SU-DHL-6 (cell line): ENCODE results near the gene ATP6V1B1.

Source experiments
- H2AFZ ChIP-seq: fragments of 200-600 bp; sonication (generic); 2 replicates; pipeline ENCODE4 v1.6.1; 2014; ENCODE audit warnings: low read depth, mild to moderate bottlenecking, moderate library complexity, mixed read lengths, antibody characterized with exemption, low read length; ENCODE audit not compliant: severe bottlenecking
- H3F3A ChIP-seq: fragments of 200-600 bp; shearing (Covaris generic); 2 replicates; pipeline ENCODE4 v1.6.0; 2016; ENCODE audit warnings: antibody characterized with exemption, mild to moderate bottlenecking; ENCODE audit not compliant: insufficient read depth
- H3K27ac ChIP-seq: fragments of 200-600 bp; sonication (generic); 2 replicates; pipeline ENCODE4 v1.5.1; 2016; ENCODE audit warnings: low read depth, mild to moderate bottlenecking, low read length, moderate library complexity, mixed read lengths
- H3K27me3 ChIP-seq: fragments of 200-600 bp; sonication (generic), shearing (Covaris generic); 2 replicates; pipeline ENCODE4 v1.6.0; 2014; ENCODE audit warnings: mild to moderate bottlenecking, low read length
- H3K36me3 ChIP-seq: fragments of 200-600 bp; sonication (generic); 2 replicates; pipeline ENCODE4 v1.6.1; 2014; ENCODE audit warnings: mild to moderate bottlenecking, low read length, mixed read lengths
- H3K4me2 ChIP-seq: fragments of 300-600, 200-600 bp; shearing (Covaris generic), sonication (generic); 2 replicates; pipeline ENCODE4 v1.6.0; 2014; ENCODE audit warnings: low read length, low read depth, mild to moderate bottlenecking; ENCODE audit not compliant: poor library complexity, severe bottlenecking
- H3K4me3 ChIP-seq: fragments of 200-600 bp; sonication (generic); 2 replicates; pipeline ENCODE4 v1.5.1; 2014; ENCODE audit warnings: antibody characterized with exemption, low read length, mild to moderate bottlenecking, mixed read lengths; ENCODE audit not compliant: insufficient read depth, poor library complexity, severe bottlenecking
- H3K79me2 ChIP-seq: fragments of 200-600 bp; sonication (generic); 2 replicates; pipeline ENCODE4 v1.6.1; 2014; ENCODE audit warnings: mild to moderate bottlenecking, low read length, moderate library complexity; ENCODE audit not compliant: insufficient read depth
- H3K9ac ChIP-seq: fragments of 200-600 bp; sonication (generic); 2 replicates; pipeline ENCODE4 v1.7.0; 2014; ENCODE audit warnings: mild to moderate bottlenecking, low read length
- H3K9me2 ChIP-seq: fragments of 200-600 bp; sonication (generic); replicated peaks from 2 replicates; pipeline ENCODE4 v1.6.1; 2014; ENCODE audit warnings: low read length; ENCODE audit not compliant: insufficient read depth
- H3K9me3 ChIP-seq: fragments of 200-600 bp; sonication (generic); 2 replicates; pipeline ENCODE4 v1.6.1; 2014; ENCODE audit warnings: low read length, mixed read lengths; ENCODE audit not compliant: insufficient read depth
- H4K20me1 ChIP-seq: fragments of 200-600 bp; sonication (generic); 2 replicates; pipeline ENCODE4 v1.6.1; 2014; ENCODE audit warnings: low read depth, mild to moderate bottlenecking, antibody characterized with exemption, low read length, moderate library complexity, mixed read lengths
- EZH2phosphoT487 ChIP-seq: fragments of 200-600 bp; sonication (generic), shearing (Covaris generic); conservative IDR thresholded peaks from 2 replicates; pipeline ENCODE4 v1.6.1; 2018; ENCODE audit warnings: mild to moderate bottlenecking, antibody characterized with exemption, low read length, moderate library complexity, mixed read lengths
- TF ChIP-seq, protein P1 (sequence below): fragments of 200-600 bp; sonication (generic); IDR thresholded peaks from one replicate; pipeline ENCODE4 v1.5.1; 2017; ENCODE audit warnings: antibody characterized with exemption, mild to moderate bottlenecking, low read length, moderate library complexity; ENCODE audit not compliant: insufficient read depth, poor library complexity, severe bottlenecking

Gene ATP6V1B1

DNA sequence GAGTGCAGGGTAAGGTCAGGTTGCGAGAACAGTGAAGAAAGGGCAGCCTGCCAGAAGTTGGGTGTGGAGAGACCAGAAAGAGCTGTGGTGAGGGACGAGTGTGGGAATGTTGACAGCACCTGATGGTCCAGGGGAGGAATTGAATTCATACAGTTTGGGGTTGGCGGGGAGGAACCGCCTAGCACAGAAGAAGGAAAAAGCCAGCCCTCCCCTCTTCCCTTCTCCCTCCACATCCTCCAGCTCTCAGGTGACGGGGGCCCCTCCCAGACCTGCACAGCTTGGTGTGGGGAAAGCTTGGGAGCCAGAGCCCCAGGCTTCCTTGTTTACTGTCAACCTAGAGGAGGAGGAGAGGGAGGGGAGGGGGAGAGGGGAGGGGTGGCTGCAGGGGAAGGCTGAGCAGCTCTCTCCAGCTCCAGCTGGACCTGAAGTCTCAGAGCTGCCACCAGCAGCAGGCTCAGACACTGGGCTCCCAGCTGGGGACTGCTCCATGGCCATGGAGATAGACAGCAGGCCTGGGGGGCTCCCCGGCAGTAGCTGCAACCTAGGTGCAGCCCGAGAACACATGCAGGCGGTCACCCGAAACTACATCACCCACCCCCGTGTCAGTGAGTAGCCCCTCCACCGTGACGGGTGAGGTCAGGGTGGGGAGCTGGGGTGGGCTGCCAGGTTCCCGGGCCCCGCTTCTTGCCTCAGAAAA is at the start of gene ATP6V1B1:
Gene ATP6V1B1 (plus strand): TSS at position 433 of the 697 bp plus-strand sequence. CDS start 55 bp downstream, at position 488.
- Histone ChIP-seq H3K9ac (no peak within 1 kb of the TSS), H3K4me3 (no peak within 1 kb of the TSS), H3K27me3 (no peaks in the 10 kb centered on the region), H3K9me2 (no peaks in the 10 kb centered on the region), H3K79me2 (no peaks in the 10 kb centered on the region), H4K20me1 (no peaks in the 10 kb centered on the region), H3K4me2 (no peak within 1 kb of the TSS), H3F3A (no peaks in the 10 kb centered on the region), H3K36me3 (no peaks in the 10 kb centered on the region), H2AFZ (no peak within 1 kb of the TSS), H3K9me3 (no peaks in the 10 kb centered on the region), H3K27ac (no peak within 1 kb of the TSS)
- TF ChIP-seq EZH2phosphoT487: no peak
- TF ChIP-seq, protein P1, sequence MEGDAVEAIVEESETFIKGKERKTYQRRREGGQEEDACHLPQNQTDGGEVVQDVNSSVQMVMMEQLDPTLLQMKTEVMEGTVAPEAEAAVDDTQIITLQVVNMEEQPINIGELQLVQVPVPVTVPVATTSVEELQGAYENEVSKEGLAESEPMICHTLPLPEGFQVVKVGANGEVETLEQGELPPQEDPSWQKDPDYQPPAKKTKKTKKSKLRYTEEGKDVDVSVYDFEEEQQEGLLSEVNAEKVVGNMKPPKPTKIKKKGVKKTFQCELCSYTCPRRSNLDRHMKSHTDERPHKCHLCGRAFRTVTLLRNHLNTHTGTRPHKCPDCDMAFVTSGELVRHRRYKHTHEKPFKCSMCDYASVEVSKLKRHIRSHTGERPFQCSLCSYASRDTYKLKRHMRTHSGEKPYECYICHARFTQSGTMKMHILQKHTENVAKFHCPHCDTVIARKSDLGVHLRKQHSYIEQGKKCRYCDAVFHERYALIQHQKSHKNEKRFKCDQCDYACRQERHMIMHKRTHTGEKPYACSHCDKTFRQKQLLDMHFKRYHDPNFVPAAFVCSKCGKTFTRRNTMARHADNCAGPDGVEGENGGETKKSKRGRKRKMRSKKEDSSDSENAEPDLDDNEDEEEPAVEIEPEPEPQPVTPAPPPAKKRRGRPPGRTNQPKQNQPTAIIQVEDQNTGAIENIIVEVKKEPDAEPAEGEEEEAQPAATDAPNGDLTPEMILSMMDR: no peak

GRCh38 chr2:70886541-70886987 is 49.1 kb upstream of the ATP6V1B1 start:
- H3K9ac ChIP-seq: no peak overlapping the region
- H3K79me2 ChIP-seq: no peaks in the 10 kb centered on the region
- no peak overlapping the region for H3K27ac ChIP-seq
- no peaks in the 10 kb centered on the region for H3K9me2 ChIP-seq
- no peak overlapping the region for H2AFZ ChIP-seq
- H3K4me3 ChIP-seq: no peak overlapping the region
- H3K36me3 ChIP-seq: no peaks in the 10 kb centered on the region
- H3K9me3 ChIP-seq: no peaks in the 10 kb centered on the region
- TF ChIP-seq, protein P1: no peak
- TF ChIP-seq EZH2phosphoT487: no peak
- no peak overlapping the region for H3K4me2 ChIP-seq
- H4K20me1 ChIP-seq: no peaks in the 10 kb centered on the region
- no peaks in the 10 kb centered on the region for H3K27me3 ChIP-seq
- H3F3A ChIP-seq: no peaks in the 10 kb centered on the region

- TF ChIP-seq EZH2phosphoT487: no peak
- TF ChIP-seq, protein P1: no peak
- no peak overlapping the region for H3K4me2 ChIP-seq
- no peaks in the 10 kb centered on the region for H3K9me3 ChIP-seq
- no peak overlapping the region for H3K9ac ChIP-seq
- H3K27ac ChIP-seq: no peak overlapping the region
- no peaks in the 10 kb centered on the region for H3K36me3 ChIP-seq
- H3K27me3 ChIP-seq: no peaks in the 10 kb centered on the region
- no peaks in the 10 kb centered on the region for H3K79me2 ChIP-seq
- no peak overlapping the region for H3K4me3 ChIP-seq
- no peak overlapping the region for H2AFZ ChIP-seq
- H3F3A ChIP-seq: no peaks in the 10 kb centered on the region
- no peaks in the 10 kb centered on the region for H3K9me2 ChIP-seq
- no peaks in the 10 kb centered on the region for H4K20me1 ChIP-seq
Measured at GRCh38 chr2:70887208-70887549, 48.5 kb upstream of the ATP6V1B1 start.
